ENCODE data around the gene PTGR3.

The PTGR3 gene

DNA sequence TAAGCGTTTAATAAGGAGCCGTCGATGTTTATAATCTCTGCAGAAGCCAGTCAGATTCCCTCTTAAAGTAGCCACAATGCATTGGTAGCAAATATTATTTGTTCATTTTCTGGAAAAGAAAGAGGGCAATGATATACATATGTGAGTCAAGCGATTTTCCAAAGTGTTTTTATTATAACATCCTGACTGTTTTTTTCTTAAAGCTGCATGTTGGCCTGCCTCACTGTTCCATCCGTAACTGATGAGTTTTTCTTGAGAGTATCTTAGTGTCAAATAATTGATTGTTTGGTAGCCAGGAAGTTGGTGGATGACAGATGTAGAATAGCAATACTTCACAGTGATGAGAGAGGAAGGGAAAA, 5.4 kb upstream of the PTGR3 start:
- TF ChIP-seq, protein P1, sequence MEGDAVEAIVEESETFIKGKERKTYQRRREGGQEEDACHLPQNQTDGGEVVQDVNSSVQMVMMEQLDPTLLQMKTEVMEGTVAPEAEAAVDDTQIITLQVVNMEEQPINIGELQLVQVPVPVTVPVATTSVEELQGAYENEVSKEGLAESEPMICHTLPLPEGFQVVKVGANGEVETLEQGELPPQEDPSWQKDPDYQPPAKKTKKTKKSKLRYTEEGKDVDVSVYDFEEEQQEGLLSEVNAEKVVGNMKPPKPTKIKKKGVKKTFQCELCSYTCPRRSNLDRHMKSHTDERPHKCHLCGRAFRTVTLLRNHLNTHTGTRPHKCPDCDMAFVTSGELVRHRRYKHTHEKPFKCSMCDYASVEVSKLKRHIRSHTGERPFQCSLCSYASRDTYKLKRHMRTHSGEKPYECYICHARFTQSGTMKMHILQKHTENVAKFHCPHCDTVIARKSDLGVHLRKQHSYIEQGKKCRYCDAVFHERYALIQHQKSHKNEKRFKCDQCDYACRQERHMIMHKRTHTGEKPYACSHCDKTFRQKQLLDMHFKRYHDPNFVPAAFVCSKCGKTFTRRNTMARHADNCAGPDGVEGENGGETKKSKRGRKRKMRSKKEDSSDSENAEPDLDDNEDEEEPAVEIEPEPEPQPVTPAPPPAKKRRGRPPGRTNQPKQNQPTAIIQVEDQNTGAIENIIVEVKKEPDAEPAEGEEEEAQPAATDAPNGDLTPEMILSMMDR (IDR thresholded peaks at IDR 0.05; ENCODE audit: extremely low read depth, missing control alignments): no peak
- DNase-seq (ENCODE audit: low spot score): no peak

DNA sequence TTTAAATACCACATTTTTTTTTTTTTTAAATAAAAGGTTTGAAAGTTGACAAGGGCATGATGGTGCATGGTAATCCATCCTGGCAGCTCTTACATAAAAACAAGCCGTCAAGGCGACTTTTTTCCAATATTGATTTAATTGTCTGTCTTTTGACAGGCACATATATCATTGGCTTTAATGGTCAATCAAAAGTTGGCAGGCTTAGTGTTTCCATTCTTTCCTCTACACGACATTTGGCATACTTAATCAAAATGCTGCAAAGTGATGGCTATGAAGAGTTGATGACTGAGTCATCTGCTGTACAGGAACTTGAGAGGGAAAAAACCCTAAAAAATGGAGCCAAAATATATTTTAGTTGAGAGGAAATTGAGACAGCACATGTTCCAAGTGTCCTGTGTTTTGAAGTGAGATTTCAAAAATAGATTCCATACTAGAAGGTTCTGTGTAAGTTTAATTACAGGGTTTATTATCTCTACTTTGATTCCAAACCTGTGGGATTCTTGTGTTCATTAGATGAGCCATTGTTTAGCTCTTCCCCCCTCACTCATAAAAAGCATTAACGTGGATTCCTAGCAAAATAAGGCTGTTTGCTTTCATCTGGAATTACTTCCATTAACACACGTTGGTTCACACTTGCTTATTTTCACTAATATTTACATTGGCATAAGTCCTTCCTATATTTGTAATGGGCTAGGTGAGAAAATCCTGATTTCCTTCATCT, 4.8 kb upstream of the PTGR3 start:
- TF ChIP-seq, protein P1 (IDR thresholded peaks at IDR 0.05; ENCODE audit: extremely low read depth, missing control alignments): no peak
- no peak for DNase-seq (ENCODE audit: low spot score)

DNA sequence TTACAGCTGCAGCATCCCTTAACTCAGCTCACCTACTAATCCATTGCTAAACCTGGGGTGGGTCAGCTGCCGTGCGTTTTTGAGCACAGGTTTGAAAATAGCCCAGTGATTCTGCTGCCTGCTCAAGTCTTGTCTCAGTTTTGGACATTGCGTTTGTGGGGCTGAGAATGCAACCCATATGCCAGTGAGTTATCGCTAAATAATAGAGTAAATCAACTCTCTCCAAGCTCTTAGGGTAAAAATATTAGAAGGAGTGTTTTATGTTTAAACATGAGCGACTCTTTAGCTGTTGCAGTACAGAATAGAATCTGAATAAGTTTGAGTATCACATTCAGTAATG, 3.8 kb upstream of the PTGR3 start:
- TF ChIP-seq, protein P1 (IDR thresholded peaks at IDR 0.05; ENCODE audit: extremely low read depth, missing control alignments): no peak
- DNase-seq (ENCODE audit: low spot score): no peak

DNA sequence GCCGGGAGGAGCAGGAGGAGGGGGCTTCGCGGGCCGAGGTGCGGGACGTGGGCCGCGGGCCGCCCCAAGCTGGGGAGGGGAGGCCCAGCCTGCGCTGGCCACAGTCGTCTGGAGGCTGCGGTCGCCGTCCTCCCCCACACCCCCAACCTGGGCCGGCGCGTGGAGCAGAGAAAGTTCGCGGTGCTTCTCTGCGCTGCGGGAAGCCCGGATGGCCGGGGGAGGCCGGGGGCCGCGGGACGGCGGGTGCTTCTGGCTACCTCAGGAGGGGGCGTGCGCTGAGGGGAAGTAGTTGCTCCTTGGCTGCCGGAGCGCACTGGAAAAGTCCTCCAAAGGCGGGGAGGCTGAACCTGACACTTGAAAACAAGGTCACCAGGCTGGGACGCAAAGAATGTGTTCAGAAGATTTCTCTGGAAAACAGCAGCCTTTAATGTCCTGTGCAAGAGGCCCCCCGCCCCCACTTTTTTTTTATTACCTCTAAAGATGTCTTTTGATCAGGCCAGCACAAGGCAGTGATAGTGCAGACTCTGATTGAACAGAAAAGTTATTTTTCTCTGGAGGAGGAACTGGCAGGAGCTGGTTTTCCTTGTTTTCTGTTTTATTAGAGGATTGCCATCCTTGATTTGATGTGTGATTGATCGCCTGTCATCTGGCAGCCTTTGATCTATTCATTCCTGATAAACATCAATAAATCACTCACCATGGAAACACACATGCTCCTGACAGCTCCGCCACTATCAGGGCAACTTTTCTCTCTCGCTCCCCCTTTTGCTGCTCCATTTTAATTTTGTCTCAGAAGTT, 3.2 kb upstream of the PTGR3 start:
- TF ChIP-seq, protein P1 (IDR thresholded peaks at IDR 0.05; ENCODE audit: extremely low read depth, missing control alignments): no peak
- peak; percentile 51 for DNase-seq (ENCODE audit: low spot score)

DNA sequence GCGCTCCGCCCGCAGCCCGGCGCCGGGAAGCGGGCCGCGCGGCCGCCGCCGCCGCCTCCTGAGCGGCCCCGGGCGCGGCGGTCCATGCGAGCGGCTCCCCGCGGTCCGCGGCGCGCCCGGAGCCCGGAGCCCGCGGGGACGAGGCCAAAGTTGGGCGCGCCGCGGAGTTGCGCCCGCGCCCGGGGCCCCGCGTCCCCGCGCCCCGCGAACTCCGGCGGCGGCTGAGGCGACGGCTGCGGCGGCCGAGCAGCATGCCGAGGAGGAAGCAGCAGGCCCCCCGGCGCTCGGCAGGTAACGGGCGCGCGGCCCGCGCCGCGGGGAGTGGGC, 2.6 kb upstream of the PTGR3 start:
- DNase-seq (ENCODE audit: low spot score): peak; percentile 59
- TF ChIP-seq, protein P1 (IDR thresholded peaks at IDR 0.05; ENCODE audit: extremely low read depth, missing control alignments): no peak

DNA sequence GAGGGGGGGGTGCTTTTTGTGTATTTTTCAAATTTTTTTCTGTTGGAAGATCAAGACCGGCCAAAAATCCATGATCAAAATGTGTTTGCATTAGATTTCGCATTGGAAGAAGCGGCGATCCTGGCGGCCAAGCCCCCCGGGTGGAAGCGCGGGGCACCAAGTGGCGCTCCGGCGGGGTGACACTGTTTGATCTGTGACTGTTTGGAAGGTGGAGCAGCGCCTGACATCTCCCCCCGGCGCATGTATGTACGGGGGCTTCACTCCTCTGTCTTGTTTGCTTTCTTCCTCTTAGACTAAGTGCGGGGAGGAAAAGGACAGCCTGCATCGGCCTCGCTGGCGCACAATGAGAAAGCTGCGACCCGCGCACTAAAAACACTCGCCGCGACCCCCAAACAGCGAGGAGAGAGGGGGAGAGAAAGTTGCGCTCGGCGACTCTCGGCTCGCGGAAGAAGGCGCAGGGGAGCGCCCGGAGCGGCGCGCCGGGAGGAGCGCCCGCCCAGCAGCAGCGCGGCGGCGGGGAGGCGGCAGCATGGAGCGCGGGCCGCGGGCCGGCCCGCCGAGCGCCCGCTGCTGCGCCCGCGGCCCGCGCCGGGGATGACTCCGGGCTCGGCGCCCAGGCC, 2.2 kb upstream of the PTGR3 start:
- TF ChIP-seq, protein P1 (IDR thresholded peaks at IDR 0.05; ENCODE audit: extremely low read depth, missing control alignments): no peak
- DNase-seq (ENCODE audit: low spot score): peak; percentile 72
